ENCODE results near the gene MAN2B2.

Gene MAN2B2

GRCh38 chr4:6568148-6568547 is 6.8 kb upstream of the MAN2B2 start:
- no peak for DNase-seq (ENCODE audit: low read depth)

GRCh38 chr4:6568689-6569332 is 6.2 kb upstream of the MAN2B2 start:
- DNase-seq (ENCODE audit: low read depth), result peak; percentile 26

- DNase-seq (ENCODE audit: low read depth), result no peak
Measured at GRCh38 chr4:6571608-6572007, 3.4 kb upstream of the MAN2B2 start.

DNA sequence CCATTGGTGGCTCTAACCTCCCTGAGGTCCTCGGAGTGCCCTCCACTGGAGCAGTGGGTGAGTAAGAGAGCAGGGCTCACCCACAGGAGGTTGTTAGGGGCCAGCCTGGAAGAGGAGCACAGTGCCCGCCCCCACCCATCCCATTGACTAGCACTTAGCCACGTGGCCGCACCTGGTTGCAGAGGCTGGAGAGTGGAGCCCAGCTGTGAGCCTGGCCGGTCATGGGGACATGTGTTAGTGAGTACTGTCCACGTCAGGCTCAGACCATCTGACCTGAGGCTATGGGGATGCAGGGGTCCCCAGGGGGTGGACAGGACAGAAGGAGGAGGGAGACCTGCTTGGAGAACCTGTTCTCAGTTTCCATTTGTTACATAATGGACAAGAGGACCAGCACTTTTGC is 1.4 kb upstream of the MAN2B2 start:
- DNase-seq (ENCODE audit: low read depth), result no peak

DNA sequence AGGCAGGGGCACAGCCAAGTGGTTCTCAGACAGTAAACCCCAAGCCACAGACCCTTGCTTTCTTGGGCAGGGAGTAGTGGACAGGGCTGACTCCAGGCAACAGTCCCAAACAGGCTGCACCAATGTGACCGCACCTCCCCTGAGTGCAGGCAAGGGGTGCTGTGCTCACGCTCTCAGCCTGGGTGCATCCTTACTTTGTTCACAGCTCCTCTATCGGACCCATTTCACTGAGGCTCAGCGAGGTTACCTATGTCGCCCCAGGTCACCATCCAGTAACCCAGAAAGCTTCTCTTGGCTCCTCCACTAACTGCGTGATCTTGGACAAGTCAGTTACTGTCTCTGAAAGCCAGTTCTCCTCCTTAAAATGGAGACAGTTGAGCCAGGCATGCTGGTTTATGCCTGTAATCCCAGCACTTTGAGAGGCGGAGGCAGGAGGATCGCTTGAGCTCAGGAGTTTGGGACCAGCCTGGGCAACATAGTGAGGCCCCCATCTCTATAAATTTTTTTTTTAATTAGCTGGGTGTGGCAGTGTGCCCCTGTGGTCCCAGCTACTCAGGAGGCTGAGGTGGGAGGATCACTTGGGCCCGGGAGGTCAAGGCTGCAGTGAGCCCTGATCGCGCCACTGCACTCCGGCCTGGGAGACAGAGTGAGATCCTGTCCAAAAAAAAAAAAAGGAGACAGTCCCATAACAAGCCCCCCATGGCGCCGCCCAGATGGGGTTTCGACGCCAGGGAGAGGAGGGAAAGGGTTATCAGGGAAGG is 823 bp upstream of the MAN2B2 start:
- DNase-seq (ENCODE audit: low read depth), result no peak

- no peak for DNase-seq (ENCODE audit: low read depth)
Measured at GRCh38 chr4:6575503-6576240, 683 bp downstream of the MAN2B2 start.

DNA sequence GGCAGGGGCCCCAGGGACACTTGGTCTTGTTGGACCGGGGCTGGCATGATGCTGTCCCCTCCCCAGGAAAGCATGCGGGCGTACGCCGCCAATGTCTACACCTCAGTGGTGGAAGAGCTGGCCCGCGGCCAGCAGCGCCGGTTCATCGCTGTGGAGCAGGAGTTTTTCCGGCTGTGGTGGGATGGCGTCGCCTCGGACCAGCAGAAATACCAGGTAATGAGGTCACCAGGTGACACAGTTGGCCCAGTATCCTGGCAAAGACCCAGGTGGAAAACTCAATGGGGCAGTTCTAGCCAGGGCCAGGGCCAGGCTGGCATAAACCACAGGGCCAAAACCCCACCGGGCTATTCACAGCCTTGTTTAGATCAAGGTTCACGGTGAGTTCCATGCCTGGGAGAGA is 1.5 kb downstream of the MAN2B2 start:
- no peak for DNase-seq (ENCODE audit: low read depth)

GRCh38 chr4:6576932-6577331 is 1.9 kb downstream of the MAN2B2 start:
- no peak for DNase-seq (ENCODE audit: low read depth)

- DNase-seq (ENCODE audit: low read depth), result no peak
Measured at GRCh38 chr4:6577409-6577808, 2.4 kb downstream of the MAN2B2 start.

GRCh38 chr4:6578221-6578620 is 3.2 kb downstream of the MAN2B2 start:
- no peak for DNase-seq (ENCODE audit: low read depth)

DNA sequence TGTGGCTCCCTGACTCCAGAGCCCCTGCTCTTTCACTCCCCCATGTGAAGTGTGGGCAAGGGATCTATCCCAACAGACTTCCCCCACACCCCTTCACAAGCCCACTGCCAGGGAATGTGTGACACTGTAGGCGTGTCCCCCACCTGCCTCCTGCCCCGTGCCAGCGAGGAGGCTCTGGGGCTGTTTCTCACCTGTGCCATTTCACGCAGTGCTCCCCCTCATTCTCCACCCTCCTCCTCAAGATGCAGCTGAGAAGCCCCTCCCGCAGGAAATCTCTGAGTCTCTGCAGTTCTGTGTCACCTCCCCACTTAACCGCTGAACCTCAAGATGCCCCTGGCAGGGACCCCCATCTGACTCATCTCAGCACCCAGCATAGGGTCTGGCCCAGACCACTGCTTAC is 5.4 kb downstream of the MAN2B2 start:
- no peak for DNase-seq (ENCODE audit: low read depth)

- DNase-seq (ENCODE audit: low read depth), result no peak
Measured at GRCh38 chr4:6581566-6582121, 6.7 kb downstream of the MAN2B2 start.

GRCh38 chr4:6582889-6583490 is 8.0 kb downstream of the MAN2B2 start:
- no peak for DNase-seq (ENCODE audit: low read depth)

- DNase-seq (ENCODE audit: low read depth), result no peak
Measured at GRCh38 chr4:6584865-6585264, 9.9 kb downstream of the MAN2B2 start.

- DNase-seq (ENCODE audit: low read depth), result no peak
Measured at GRCh38 chr4:6586715-6587325, 11.8 kb downstream of the MAN2B2 start.

DNA sequence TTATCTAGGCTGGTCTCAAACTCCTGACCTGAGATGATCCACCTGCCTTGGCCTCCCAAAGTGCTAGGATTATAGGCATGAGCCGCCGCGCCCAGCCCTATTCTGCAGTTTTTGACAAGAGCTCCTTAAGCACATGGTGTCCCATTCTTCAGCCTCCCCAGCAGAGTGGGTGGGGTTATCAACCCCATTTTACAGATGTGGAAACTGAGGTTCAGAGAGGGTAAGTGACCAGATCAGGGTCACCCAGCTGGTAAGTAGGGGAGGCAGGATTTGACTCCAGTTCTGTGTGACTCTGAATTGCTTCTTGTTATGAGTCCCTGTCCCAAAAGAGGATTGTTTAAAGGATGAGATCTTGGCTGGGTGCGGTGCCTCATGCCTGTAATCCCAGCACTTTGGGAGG is 14.5 kb downstream of the MAN2B2 start:
- DNase-seq (ENCODE audit: low read depth), result no peak

DNA sequence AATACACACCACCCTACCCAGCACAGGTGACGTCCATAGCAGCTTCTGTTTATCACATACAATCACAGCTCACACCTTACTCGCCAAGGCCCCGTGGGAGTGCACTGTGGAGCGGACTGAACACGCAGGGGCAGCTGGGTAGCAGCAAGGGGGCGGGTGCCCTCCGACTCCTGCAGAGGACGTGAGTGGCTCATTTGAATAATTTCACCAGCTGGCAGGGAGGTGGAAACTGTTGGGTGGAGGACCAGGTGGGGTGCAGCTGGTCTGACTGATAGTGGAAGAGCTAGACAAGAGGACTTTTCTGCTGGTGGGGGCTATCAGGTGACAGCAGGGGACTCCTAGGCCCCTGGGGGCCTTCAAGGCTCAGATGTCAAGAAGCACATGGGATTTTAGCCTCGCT is 16.3 kb downstream of the MAN2B2 start:
- DNase-seq (ENCODE audit: low read depth), result no peak

DNA sequence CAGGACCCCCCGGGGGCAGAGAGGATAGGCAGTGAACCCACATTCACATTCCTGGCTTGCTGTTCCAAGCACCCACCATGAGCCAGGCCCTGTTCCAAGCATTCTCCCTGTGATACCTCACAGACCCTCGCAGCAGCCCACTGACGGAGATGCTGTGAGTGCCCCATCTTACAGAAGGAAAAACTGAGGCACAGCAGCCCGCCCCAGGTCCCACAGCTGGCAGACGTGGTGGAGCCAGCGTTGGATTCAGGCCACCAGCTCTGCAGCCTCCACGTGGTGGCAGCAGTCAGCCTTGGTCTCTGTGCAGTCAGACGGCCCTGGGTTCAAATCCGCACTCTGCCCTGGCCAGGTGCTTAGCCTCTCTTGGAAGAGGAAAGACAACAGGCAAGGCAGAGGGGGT is 16.8 kb downstream of the MAN2B2 start:
- no peak for DNase-seq (ENCODE audit: low read depth)

- DNase-seq (ENCODE audit: low read depth), result no peak
Measured at GRCh38 chr4:6592804-6593563, 18.0 kb downstream of the MAN2B2 start.

GRCh38 chr4:6594341-6594740 is 19.4 kb downstream of the MAN2B2 start:
- no peak for DNase-seq (ENCODE audit: low read depth)

DNA sequence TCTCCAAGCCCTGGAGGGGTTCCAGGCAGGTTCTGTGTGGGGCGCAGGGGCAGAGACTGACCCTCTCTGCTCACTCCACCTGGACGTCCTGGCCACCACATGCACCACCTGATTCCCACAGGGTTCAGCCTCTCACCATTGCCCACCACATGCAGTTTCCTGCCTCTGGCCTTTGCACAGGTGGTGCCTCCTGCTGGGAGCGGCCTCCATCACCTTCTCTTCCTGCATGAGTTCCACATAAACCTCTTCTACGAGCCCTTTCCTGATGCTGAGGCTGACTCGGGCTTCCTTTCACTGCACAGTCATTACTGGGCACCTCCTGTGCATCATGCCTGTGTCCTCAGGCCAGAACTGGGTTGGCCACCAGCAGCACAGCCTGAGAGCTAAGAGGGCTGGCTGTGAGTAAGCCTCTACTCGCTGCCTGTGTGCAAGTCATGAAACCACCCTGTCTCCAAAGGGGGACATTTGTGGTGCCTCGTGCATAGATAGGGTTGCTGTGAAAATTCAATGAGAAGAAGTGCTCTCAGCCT is 19.9 kb downstream of the MAN2B2 start:
- DNase-seq (ENCODE audit: low read depth), result no peak
